Smooth muscle cell (in vitro differentiated cells): ENCODE results near the gene DUSP11. TPM values are rescaled to one million over a fixed set of nuclear protein-coding genes. Genes with fewer than 3 reads are reported as not detected.
A peak's percentile ranks its signal among the peaks of the same experiment; 100 is the strongest.

ENCODE experiments used
- DNase-seq: peaks from one replicate; lab custom pipeline; 2025; ENCODE audit not compliant: unreplicated experiment; lab: John Stamatoyannopoulos, UW
- H2AFZ ChIP-seq: fragments of 200-600 bp; sonication (generic); 2 replicates; pipeline ENCODE4 v1.6.0; 2016; ENCODE audit warnings: antibody characterized with exemption, low read depth, mild to moderate bottlenecking
- H3F3A ChIP-seq: fragments of 200-600 bp; sonication (generic); 2 replicates; pipeline ENCODE4 v1.6.0; 2017; ENCODE audit warnings: antibody characterized with exemption, low read depth
- H3K27ac ChIP-seq: fragments of 200-600 bp; sonication (generic); 2 replicates; pipeline ENCODE4 v1.5.1; 2016; ENCODE audit warnings: low read depth, mild to moderate bottlenecking
- H3K27me3 ChIP-seq: fragments of 200-600 bp; sonication (generic); 2 replicates; pipeline ENCODE4 v1.6.1; 2016; ENCODE audit warnings: low read depth, mild to moderate bottlenecking
- H3K36me3 ChIP-seq: fragments of 200-600 bp; sonication (generic); 2 replicates; pipeline ENCODE4 v1.5.1; 2016; ENCODE audit warnings: low read depth
- H3K4me1 ChIP-seq: fragments of 200-600 bp; sonication (generic); 2 replicates; pipeline ENCODE4 v1.5.1; 2016; ENCODE audit warnings: low read depth
- H3K4me2 ChIP-seq: fragments of 200-600 bp; sonication (generic); 2 replicates; pipeline ENCODE4 v1.6.0; 2016; ENCODE audit warnings: mild to moderate bottlenecking
- H3K4me3 ChIP-seq: fragments of 200-600 bp; sonication (generic); 2 replicates; pipeline ENCODE4 v1.5.1; 2016; ENCODE audit warnings: mild to moderate bottlenecking
- H3K79me2 ChIP-seq: fragments of 200-600 bp; sonication (generic); 2 replicates; pipeline ENCODE4 v1.6.0; 2016; ENCODE audit warnings: low read depth, mild to moderate bottlenecking
- H3K9ac ChIP-seq: fragments of 200-600 bp; sonication (generic); 2 replicates; pipeline ENCODE4 v1.6.0; 2016; ENCODE audit warnings: low read depth
- H3K9me3 ChIP-seq: fragments of 200-600 bp; sonication (generic); replicated peaks from 2 replicates; pipeline ENCODE4 v1.5.1; 2016; ENCODE audit warnings: low read depth
- H4K20me1 ChIP-seq: fragments of 200-600 bp; sonication (generic); 2 replicates; pipeline ENCODE4 v1.6.0; 2016; ENCODE audit warnings: low read depth
- WGBS: methylation state at CpG from one replicate; pipeline ENCODE4 v1.1.7; 2016; ENCODE audit warnings: low lambda C conversion rate; 5-methylcytosine and 5-hydroxymethylcytosine counted together
- polyA plus RNA-seq: library from polyadenylated mRNA; unstranded; fragments of >200 nt; fragmentation: Nextera tagmentation; extraction: Ambion mirVana; gene quantifications from 2 replicates; pipeline ENCODE4 v1.2.1, GENCODE V29; 2016
- total RNA-seq: library from RNA; depleted of rRNA; stranded (reverse); fragments of >200 nt; gene quantifications from 2 replicates; pipeline ENCODE4 v1.2.3, GENCODE V29; 2014
- TF ChIP-seq, protein P1 (sequence below): fragments of 200-600 bp; sonication (generic); IDR thresholded peaks from 2 replicates; pipeline ENCODE4 v1.5.1; 2017; ENCODE audit warnings: borderline replicate concordance, mild to moderate bottlenecking, antibody characterized with exemption; ENCODE audit not compliant: insufficient read depth, poor library complexity, severe bottlenecking

Gene DUSP11
- total and polyA plus RNA-seq, 2 experiments from 2014 or later, result 43.7 to 70.3 TPM

DNA sequence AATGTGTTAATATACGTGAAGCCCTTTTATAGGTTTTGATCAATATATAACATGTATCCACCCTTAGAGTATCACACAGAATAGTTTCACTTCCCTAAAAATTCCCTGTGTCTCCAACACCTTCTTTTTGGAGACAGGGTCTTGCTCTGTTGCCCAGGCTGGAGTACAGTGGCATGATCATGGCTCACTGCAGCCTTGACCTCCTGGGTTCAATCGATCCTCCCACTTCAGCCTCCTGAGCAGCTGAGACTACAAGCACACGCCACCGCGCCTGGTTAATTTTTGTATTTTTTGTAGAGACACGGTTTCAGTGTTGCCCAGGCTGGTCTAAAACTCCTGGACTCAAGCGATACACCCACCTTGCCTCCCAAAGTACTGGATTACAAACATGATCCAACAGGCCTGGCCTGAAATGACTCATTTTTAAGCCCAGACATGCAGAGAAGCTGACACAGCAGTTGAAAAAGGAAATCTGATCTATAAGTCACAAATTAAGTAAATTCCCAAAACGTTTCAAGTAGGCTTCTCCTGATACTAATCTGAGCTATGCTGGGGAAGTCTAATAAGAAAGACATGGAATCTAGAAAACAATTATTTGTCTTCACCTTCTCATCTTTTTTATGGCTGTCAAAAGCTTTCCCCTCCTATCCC, 2.9 kb downstream of the DUSP11 start:
- no peak for DNase-seq
- H3K9me3 ChIP-seq, result no peaks in the 10 kb centered on the region
- TF ChIP-seq, protein P1, sequence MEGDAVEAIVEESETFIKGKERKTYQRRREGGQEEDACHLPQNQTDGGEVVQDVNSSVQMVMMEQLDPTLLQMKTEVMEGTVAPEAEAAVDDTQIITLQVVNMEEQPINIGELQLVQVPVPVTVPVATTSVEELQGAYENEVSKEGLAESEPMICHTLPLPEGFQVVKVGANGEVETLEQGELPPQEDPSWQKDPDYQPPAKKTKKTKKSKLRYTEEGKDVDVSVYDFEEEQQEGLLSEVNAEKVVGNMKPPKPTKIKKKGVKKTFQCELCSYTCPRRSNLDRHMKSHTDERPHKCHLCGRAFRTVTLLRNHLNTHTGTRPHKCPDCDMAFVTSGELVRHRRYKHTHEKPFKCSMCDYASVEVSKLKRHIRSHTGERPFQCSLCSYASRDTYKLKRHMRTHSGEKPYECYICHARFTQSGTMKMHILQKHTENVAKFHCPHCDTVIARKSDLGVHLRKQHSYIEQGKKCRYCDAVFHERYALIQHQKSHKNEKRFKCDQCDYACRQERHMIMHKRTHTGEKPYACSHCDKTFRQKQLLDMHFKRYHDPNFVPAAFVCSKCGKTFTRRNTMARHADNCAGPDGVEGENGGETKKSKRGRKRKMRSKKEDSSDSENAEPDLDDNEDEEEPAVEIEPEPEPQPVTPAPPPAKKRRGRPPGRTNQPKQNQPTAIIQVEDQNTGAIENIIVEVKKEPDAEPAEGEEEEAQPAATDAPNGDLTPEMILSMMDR, result no peak
- H3K36me3 ChIP-seq, result peaks cover 22% of the 10 kb centered on the region
- H4K20me1 ChIP-seq, result peaks cover 43% of the 10 kb centered on the region
- H3K79me2 ChIP-seq, result peaks cover 66% of the 10 kb centered on the region
- no peak overlapping the region for H3K4me3 ChIP-seq
- H2AFZ ChIP-seq, result no peak overlapping the region
- H3K9ac ChIP-seq, result peak overlapping the region; percentile 59
- peak overlapping the region; percentile 92 for H3K4me2 ChIP-seq
- WGBS, result 63% methylated on average over 8 of the region's 8 CpGs
- H3K27me3 ChIP-seq, result no peaks in the 10 kb centered on the region
- H3K4me1 ChIP-seq, result peaks cover 21% of the 10 kb centered on the region
- H3F3A ChIP-seq, result peaks cover 3% of the 10 kb centered on the region
- peak overlapping the region; percentile 91 for H3K27ac ChIP-seq

GRCh38 chr2:73776381-73776780, 3.5 kb downstream of the DUSP11 start:
- H3K36me3 ChIP-seq, result peaks cover 22% of the 10 kb centered on the region
- no peaks in the 10 kb centered on the region for H3K27me3 ChIP-seq
- H3K4me2 ChIP-seq, result peak overlapping the region; percentile 92
- TF ChIP-seq, protein P1, result no peak
- no peak for DNase-seq
- no peak overlapping the region for H3K9ac ChIP-seq
- peak overlapping the region; percentile 91 for H3K27ac ChIP-seq
- H4K20me1 ChIP-seq, result peaks cover 49% of the 10 kb centered on the region
- H2AFZ ChIP-seq, result no peak overlapping the region
- WGBS, result 90% methylated on average over 4 of the region's 4 CpGs
- H3F3A ChIP-seq, result peaks cover 3% of the 10 kb centered on the region
- no peak overlapping the region for H3K4me3 ChIP-seq
- peaks cover 66% of the 10 kb centered on the region for H3K79me2 ChIP-seq
- peaks cover 21% of the 10 kb centered on the region for H3K4me1 ChIP-seq
- H3K9me3 ChIP-seq, result no peaks in the 10 kb centered on the region

- Histone ChIP-seq H2AFZ (no peak overlapping the region), H3K27ac (no peak overlapping the region), H3F3A (peaks cover 3% of the 10 kb centered on the region), H3K36me3 (peaks cover 37% of the 10 kb centered on the region), H3K9me3 (no peaks in the 10 kb centered on the region), H3K27me3 (no peaks in the 10 kb centered on the region), H3K4me2 (no peak overlapping the region), H3K79me2 (peaks cover 57% of the 10 kb centered on the region), H3K4me1 (peaks cover 7% of the 10 kb centered on the region), H4K20me1 (peaks cover 70% of the 10 kb centered on the region), H3K9ac (no peak overlapping the region), H3K4me3 (no peak overlapping the region)
- TF ChIP-seq, protein P1, result no peak
- no peak for DNase-seq
These were observed 7.1 kb downstream of the DUSP11 start for GRCh38 chr2:73772819-73773218.

- Histone ChIP-seq H3K27me3 (no peaks in the 10 kb centered on the region), H4K20me1 (peaks cover 76% of the 10 kb centered on the region), H3K4me1 (no peaks in the 10 kb centered on the region), H3K4me3 (no peak overlapping the region), H3F3A (no peaks in the 10 kb centered on the region), H3K9me3 (no peaks in the 10 kb centered on the region), H3K79me2 (peaks cover 44% of the 10 kb centered on the region), H3K27ac (no peak overlapping the region), H3K4me2 (no peak overlapping the region), H3K36me3 (peaks cover 47% of the 10 kb centered on the region), H3K9ac (no peak overlapping the region), H2AFZ (no peak overlapping the region)
- 88% methylated on average over 3 of the region's 3 CpGs for WGBS
- no peak for DNase-seq
- TF ChIP-seq, protein P1, result no peak
These were observed 9.2 kb downstream of the DUSP11 start for GRCh38 chr2:73770725-73771124.
